Stimulated activated CD4-positive, alpha-beta T cell treated with anti-CD3 and anti-CD28 coated beads, Interleukin-1b, Interleukin-23, amount 100 ng/mL, for 4 hours (primary cell): ENCODE results near the gene BCAS4.

Experiments used
- DNase-seq, 2 donors: peaks; one replicate each; pipeline ENCODE4 v3.0.0-alpha.2; 2020; ENCODE audit warnings: low read depth in 2 of 2

The BCAS4 gene

DNA sequence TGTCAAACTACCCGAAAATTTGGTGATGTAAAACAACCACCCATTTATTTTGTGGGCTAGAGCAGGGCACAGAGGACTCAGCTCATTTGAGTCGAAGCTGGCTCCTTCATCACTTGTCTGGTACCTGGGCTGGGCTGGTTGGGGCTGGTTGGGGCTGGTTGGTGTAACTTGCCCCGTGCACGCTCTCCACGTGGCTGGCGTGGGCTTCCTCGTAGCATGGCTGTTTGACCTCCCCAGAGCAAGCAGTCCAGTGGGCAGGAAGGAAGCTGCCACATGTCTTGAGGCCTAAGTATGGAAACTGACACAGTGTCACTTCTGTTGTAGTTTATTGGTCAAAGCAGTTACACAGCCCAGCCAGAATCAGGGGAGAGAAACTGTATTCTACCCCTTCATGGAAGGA is 27.1 kb downstream of the BCAS4 start:
- no peak for DNase-seq

- DNase-seq = no peak
Observed at GRCh38 chr20:50823319-50823718, 28.5 kb downstream of the BCAS4 start.

- DNase-seq = no peak
Observed at GRCh38 chr20:50824137-50824536, 29.3 kb downstream of the BCAS4 start.

DNA sequence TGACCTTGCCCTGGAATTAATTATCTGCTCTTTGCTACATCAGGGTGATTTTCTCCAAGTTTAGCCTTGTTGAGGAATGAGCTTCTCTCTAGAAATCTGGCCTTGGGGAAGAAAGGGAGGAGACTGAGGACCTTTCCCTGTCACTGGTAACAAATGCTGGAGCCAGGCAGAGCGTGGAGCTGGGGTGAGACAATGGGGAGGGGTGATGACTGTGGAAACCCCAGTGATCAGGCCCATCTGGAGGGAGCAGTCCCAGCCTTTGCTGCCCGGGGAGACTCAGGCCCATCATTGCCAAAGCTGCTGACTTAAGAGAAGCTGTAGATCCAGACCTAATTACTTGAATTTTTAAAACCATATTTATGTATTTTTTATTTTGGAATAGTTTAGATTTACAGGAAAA is 31.3 kb downstream of the BCAS4 start:
- DNase-seq = no peak

DNA sequence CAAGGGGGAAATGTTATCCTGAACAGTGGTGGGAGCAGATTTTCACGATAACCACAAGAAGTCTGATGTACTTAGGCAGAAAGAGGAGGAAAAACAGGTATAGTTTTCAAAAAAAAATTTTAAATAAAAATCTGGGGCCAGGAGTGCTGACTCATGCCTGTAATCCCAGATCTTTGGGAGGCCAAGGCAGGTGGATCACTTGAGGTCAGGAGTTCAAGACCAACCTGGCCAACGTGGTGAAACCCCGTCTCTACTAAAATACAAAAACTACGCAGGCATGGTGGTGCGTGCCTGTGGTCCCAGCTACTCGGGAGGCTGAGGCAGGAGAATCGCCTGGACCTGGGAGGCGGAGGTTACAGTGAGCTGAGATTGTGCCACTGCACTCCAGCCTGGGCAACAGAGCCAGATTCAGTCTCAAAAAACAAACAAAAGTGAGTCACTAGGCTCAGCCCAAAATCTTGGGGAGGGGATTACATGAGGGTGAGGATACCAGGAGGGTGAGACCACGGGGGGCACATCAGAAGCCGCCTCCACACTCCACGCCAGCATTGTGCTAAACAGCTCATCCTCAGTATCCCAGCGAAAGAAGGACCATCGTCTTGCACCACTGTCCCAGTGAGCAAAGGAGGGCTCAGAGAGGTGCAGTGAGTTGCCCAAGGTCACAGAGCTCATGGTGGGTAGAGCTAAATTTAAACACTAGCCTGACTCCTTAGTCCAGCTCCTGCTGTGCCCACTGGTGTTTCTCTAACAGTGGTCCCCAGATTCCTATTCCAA is 33.7 kb downstream of the BCAS4 start:
- no peak for DNase-seq

- no peak for DNase-seq
Observed at GRCh38 chr20:50831622-50832021, 36.8 kb downstream of the BCAS4 start.

- no peak for DNase-seq
Observed at GRCh38 chr20:50834599-50835005, 39.7 kb downstream of the BCAS4 start.

DNA sequence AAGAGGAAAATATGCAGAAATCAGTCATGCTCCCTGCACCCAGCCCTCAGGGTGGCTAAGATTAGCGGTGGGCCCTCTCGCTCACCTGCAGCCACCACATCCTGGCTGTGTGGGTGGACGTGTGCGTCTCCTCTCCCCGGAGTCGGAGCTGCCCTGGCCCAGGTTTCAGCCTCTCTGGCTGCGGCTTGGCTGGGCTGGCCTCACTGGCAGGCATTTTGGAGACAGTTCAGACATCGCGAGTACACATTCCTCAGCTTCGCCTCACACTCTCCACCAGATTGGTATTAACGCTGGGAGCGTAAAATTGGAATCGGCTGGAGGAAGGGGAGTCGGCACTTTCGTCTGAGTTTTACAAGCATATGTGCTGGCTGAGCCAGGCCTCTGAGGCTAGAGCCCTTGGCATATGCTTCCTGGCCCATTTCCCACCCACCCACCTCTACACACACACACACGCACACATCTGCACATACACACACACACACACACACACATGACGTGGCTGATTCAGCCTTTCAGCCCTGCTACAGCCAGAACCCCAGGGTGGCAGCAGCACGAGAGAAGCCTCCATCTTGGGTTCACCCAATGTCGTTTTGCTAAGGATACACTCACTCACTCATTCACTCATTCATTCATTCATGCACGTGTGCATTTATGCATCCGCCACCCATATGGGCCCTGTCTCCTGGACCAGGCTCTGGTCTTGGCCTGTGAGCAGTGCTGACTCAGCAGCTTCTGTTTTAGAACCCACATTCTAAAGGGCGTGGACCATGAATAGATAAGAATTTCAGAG is 42.9 kb downstream of the BCAS4 start:
- no peak for DNase-seq

GRCh38 chr20:50838322-50838625 is 43.4 kb downstream of the BCAS4 start:
- no peak for DNase-seq

- DNase-seq = no peak
Observed at GRCh38 chr20:50838707-50839385, 44.0 kb downstream of the BCAS4 start.

DNA sequence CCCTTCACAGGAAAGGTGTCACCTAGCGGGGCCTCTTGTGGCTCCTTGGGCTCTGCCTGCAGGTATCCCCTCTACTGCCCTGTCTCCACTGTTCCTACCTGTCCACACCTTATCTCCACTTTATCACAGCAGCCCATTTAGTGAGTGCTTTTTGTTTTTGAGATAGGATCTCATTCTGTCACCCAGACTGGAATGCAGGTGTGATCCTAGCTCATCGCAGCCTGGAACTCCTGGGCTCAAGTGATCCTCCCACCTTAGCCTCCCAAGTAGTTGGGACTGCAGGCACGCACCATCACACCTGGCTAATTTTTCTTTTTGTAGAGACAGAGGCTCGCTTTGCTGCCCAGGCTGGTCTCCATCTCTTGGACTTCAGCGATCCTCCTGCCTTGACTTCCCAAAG is 48.0 kb downstream of the BCAS4 start:
- no peak for DNase-seq

GRCh38 chr20:50843331-50844276 is 48.7 kb downstream of the BCAS4 start:
- no peak for DNase-seq

- no peak for DNase-seq
Observed at GRCh38 chr20:50844430-50845100, 49.7 kb downstream of the BCAS4 start.

DNA sequence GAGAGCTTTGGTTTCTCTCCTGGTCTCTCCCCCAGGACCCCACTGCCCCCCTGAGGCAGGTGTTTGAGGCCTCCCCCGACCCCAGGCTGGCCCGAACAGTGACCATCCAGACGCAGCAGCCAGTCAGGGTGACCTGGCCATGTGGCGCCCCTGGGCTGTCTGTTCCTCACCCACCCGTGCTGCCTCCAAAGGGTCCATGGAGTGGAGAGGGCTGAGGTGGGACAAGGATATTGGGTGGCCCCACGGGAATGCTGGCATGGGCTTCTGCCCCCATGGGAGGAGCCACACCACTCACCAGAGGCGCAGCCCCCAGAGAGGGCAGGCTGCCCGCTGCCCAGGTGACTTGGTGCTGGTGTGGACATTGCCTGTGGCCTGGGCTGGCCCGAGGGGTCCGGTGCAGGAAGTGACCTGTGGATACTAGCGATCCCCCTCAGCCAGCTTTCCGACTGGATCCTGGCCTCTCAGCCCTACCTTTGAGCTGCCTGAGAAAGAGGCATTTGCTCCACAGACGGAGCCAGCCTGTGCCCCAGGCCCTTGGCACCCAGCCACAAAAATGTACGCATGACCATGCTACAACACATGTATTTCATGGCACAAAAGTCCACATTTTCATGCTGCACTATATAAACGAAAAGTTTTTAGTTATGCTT is 50.8 kb downstream of the BCAS4 start:
- DNase-seq = no peak

GRCh38 chr20:50848341-50848808 is 53.5 kb downstream of the BCAS4 start:
- DNase-seq = no peak

DNA sequence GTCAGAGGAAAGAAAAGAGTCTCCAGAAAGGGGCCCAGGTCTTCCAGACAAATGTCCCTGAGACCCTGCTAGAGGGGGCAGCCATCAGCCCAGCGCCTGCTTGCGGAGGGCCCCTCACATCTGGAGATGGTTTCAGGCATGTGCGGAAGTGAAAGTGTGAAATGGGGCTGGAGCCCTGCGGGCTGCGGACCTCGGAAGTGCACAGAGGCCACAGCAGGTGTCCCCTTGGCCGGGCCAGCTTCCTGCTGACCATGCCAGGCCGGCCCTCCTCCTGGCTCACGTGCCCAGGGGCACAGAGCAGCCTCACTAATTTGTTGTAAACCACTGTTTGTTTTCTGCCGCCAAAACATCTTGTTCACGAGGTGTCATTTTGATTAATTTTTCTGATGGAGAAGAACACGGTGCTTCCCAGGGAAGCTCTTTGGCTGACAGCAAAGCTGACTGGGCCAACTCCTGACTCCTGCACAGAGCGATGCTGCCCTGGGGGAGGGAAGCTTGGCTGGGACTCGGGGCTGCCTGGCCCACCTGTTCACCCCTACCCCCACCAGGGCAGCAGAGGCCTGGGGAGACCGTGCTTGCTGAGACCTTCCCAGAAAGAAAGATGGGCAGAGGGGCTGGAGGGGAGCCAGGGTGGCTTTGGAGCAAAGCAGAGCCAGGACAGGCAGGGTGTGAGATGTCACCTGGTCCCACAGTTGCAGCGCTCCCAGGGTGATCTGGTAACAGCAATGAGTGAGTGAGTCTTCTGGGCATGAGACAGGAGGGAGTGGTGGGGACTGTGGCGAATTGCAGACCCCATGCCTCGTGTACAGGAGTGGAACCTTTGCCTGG is 54.2 kb downstream of the BCAS4 start:
- DNase-seq = no peak

- no peak for DNase-seq
Observed at GRCh38 chr20:50850721-50851286, 55.9 kb downstream of the BCAS4 start.

GRCh38 chr20:50852085-50852484 is 57.2 kb downstream of the BCAS4 start:
- no peak for DNase-seq
